K562 (cell line): ENCODE measurements around the gene RXYLT1. TPM values are rescaled to one million over a fixed set of nuclear protein-coding genes. Genes with fewer than 3 reads are reported as not detected.

Experiments used
- BRF1 ChIP-seq: IDR thresholded peaks from 3 replicates; pipeline ENCODE4 v1.6.1; 2011; ENCODE audit warnings: borderline replicate concordance, mild to moderate bottlenecking; ENCODE audit not compliant: insufficient read length; ENCODE audit errors: extremely low read depth
- ETV6 ChIP-seq, 3 experiments: fragments of 150-350 bp in 1 of 3; sonication (generic) in 1 of 3; formaldehyde crosslinking in 1 of 3; IDR thresholded peaks; 2 replicates each; pipeline versions ENCODE4 v1.6.1 to v1.8.0; 2014 to 2022; ENCODE audit warnings: borderline replicate concordance in 2 of 3, low read depth in 2 of 3, antibody characterized with exemption in 1 of 3, low read length in 1 of 3, mild to moderate bottlenecking in 1 of 3, missing genetic modification reagents in 1 of 3
- FOXK1 ChIP-seq: sonication (generic); formaldehyde crosslinking; IDR thresholded peaks from 2 replicates; pipeline ENCODE4 v1.8.0; 2022; ENCODE audit warnings: missing genetic modification reagents, mild to moderate bottlenecking, borderline replicate concordance
- GTF2E2 ChIP-seq: fragments of 200-800 bp; sonication (Bioruptor generic); IDR thresholded peaks from 2 replicates; pipeline ENCODE4 v1.6.1; 2016; ENCODE audit warnings: missing genetic modification characterization, missing compliant biosample characterization
- NFATC3 ChIP-seq: fragments of 450-650 bp; IDR thresholded peaks from 2 replicates; pipeline ENCODE4 v1.6.1; 2017; ENCODE audit warnings: mild to moderate bottlenecking
- RAD21 ChIP-seq, 2 experiments: fragments of 250-450 bp in 1 of 2; fragments of 450-650 bp in 1 of 2; sonication (Bioruptor Pico) in 1 of 2; formaldehyde crosslinking in 1 of 2; IDR thresholded peaks in 1 of 2; conservative IDR thresholded peaks in 1 of 2; 2 replicates each; pipeline versions ENCODE4 v1.4.0 to v1.8.0; 2020 to 2022; ENCODE audit warnings: mild to moderate bottlenecking in 2 of 2, moderate library complexity in 1 of 2
- SMAD3 ChIP-seq: fragments of 450-650 bp; formaldehyde crosslinking; conservative IDR thresholded peaks from 2 replicates; pipeline ENCODE4 v1.4.0; 2020; ENCODE audit warnings: mild to moderate bottlenecking
- ZNF232 ChIP-seq: sonication (generic); formaldehyde crosslinking; IDR thresholded peaks from 2 replicates; pipeline ENCODE4 v1.8.0; 2022; ENCODE audit warnings: mild to moderate bottlenecking, missing genetic modification reagents
- ZNF324 ChIP-seq: fragments of 250-450 bp; sonication (Bioruptor Pico); IDR thresholded peaks from 2 replicates; pipeline ENCODE4 v1.4.0; 2020; ENCODE audit warnings: mild to moderate bottlenecking
- ZNF444 ChIP-seq: fragments of 250-450 bp; sonication (Bioruptor Pico); IDR thresholded peaks from 2 replicates; pipeline ENCODE4 v1.4.0; 2020; ENCODE audit warnings: mild to moderate bottlenecking, moderate library complexity
- polyA plus RNA-seq, 8 experiments: library from polyadenylated mRNA; depleted of rRNA in 4 of 8; stranded (reverse) in 5 of 8; unstranded in 3 of 8; fragments of >200 nt; fragmentation: Nextera tagmentation in 2 of 8; fragmentation: Illumina TruSeq in 1 of 8; extraction: Ambion mirVana in 2 of 8; extraction: Trizol in 1 of 8; gene quantifications; 2 replicates each; pipeline versions ENCODE4 v1.2.1 to v1.2.3, GENCODE V29; 2011 to 2014; ENCODE audit warnings: inconsistent platforms in 1 of 8, missing spikeins in 1 of 8
- total RNA-seq, 7 experiments: library from RNA; depleted of rRNA in 6 of 7; stranded (reverse); fragments of >200 nt in 6 of 7; fragmentation: Illumina TruSeq in 2 of 7; extraction: Trizol in 2 of 7; gene quantifications; 2 replicates each; pipeline versions ENCODE4 v1.2.1 to v1.2.3, GENCODE V29; 2011 to 2021; ENCODE audit warnings: low replicate concordance in 1 of 7
- TF ChIP-seq, protein P1 (sequence below): sonication (generic); formaldehyde crosslinking; IDR thresholded peaks from 2 replicates; pipeline ENCODE4 v1.8.1; 2022; ENCODE audit warnings: missing genetic modification reagents
- TF ChIP-seq, protein P2 (sequence below): fragments of 200-600 bp; sonication (generic); IDR thresholded peaks from one replicate; pipeline ENCODE4 v1.6.1; 2012; ENCODE audit warnings: mild to moderate bottlenecking, low read depth, low read length, inconsistent platforms
- TF ChIP-seq, protein P3 (sequence below): fragments of 250-450 bp; sonication (Bioruptor Pico); IDR thresholded peaks from 2 replicates; pipeline ENCODE4 v1.4.0; 2020; ENCODE audit warnings: borderline replicate concordance

The RXYLT1 gene
- total and polyA plus RNA-seq, 9 of the 15 experiments (the other 6 are each of a cell fraction or from before 2014, with no cell fraction given) = 6.7 to 26.5 (median 20.9) TPM

DNA sequence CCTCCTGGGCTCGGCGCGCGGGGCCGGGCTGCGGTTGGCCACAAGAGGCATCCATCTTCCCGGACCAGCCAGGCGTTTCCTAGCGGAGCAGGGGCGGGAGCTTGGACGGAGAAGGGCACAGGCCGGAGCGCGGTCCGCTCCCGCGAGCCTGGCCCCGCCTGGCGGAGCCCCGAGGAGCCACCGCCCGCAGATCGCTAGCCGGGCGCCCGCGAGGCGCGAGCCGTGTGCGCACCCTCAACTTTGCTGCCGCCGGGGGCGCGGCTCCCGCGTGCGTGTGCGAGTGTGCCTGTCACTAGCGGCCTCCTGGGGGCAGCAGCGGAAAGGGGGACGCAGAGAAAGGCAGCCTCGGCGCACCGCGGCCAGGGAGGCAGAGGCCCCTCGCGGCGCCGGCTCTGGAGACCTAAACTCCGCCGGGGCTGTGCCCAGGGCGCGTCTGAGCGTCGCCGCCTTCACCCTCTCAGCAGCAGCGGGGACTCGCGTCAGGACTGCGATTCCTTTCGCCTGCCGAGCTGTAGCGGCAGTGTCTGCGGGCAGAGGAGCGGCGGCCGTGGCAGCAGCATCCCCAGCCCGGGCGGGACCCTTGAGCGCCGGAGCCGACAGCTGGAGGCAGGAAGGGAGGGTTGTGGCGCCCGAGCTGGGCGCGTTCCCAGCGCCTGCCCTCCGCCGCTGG is 64.1 kb downstream of the RXYLT1 start (continued):
- TF ChIP-seq RAD21 (CRISPR knock-in tag; conservative IDR thresholded peaks at IDR 0.05 in 1 of 2, IDR thresholded peaks at IDR 0.05 in 1 of 2) (peak; percentile 71 to 86), SMAD3 (no peak), NFATC3 (no peak), ZNF444 (CRISPR knock-in tag) (no peak), FOXK1 (no peak), GTF2E2 (tag) (no peak), ZNF232 (no peak), ETV6 (IDR thresholded peaks at IDR 0.05; ENCODE audit: borderline replicate concordance in 1 of 2, low read depth in 2 of 2, low read length in 1 of 2) (no peak), ETV6 (CRISPR knock-in tag; IDR thresholded peaks at IDR 0.05; ENCODE audit: borderline replicate concordance) (no peak), ZNF324 (CRISPR knock-in tag) (no peak), BRF1 (no peak)
- TF ChIP-seq, protein P1, sequence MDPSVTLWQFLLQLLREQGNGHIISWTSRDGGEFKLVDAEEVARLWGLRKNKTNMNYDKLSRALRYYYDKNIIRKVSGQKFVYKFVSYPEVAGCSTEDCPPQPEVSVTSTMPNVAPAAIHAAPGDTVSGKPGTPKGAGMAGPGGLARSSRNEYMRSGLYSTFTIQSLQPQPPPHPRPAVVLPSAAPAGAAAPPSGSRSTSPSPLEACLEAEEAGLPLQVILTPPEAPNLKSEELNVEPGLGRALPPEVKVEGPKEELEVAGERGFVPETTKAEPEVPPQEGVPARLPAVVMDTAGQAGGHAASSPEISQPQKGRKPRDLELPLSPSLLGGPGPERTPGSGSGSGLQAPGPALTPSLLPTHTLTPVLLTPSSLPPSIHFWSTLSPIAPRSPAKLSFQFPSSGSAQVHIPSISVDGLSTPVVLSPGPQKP (CRISPR knock-in tag) = no peak
- TF ChIP-seq, protein P2, sequence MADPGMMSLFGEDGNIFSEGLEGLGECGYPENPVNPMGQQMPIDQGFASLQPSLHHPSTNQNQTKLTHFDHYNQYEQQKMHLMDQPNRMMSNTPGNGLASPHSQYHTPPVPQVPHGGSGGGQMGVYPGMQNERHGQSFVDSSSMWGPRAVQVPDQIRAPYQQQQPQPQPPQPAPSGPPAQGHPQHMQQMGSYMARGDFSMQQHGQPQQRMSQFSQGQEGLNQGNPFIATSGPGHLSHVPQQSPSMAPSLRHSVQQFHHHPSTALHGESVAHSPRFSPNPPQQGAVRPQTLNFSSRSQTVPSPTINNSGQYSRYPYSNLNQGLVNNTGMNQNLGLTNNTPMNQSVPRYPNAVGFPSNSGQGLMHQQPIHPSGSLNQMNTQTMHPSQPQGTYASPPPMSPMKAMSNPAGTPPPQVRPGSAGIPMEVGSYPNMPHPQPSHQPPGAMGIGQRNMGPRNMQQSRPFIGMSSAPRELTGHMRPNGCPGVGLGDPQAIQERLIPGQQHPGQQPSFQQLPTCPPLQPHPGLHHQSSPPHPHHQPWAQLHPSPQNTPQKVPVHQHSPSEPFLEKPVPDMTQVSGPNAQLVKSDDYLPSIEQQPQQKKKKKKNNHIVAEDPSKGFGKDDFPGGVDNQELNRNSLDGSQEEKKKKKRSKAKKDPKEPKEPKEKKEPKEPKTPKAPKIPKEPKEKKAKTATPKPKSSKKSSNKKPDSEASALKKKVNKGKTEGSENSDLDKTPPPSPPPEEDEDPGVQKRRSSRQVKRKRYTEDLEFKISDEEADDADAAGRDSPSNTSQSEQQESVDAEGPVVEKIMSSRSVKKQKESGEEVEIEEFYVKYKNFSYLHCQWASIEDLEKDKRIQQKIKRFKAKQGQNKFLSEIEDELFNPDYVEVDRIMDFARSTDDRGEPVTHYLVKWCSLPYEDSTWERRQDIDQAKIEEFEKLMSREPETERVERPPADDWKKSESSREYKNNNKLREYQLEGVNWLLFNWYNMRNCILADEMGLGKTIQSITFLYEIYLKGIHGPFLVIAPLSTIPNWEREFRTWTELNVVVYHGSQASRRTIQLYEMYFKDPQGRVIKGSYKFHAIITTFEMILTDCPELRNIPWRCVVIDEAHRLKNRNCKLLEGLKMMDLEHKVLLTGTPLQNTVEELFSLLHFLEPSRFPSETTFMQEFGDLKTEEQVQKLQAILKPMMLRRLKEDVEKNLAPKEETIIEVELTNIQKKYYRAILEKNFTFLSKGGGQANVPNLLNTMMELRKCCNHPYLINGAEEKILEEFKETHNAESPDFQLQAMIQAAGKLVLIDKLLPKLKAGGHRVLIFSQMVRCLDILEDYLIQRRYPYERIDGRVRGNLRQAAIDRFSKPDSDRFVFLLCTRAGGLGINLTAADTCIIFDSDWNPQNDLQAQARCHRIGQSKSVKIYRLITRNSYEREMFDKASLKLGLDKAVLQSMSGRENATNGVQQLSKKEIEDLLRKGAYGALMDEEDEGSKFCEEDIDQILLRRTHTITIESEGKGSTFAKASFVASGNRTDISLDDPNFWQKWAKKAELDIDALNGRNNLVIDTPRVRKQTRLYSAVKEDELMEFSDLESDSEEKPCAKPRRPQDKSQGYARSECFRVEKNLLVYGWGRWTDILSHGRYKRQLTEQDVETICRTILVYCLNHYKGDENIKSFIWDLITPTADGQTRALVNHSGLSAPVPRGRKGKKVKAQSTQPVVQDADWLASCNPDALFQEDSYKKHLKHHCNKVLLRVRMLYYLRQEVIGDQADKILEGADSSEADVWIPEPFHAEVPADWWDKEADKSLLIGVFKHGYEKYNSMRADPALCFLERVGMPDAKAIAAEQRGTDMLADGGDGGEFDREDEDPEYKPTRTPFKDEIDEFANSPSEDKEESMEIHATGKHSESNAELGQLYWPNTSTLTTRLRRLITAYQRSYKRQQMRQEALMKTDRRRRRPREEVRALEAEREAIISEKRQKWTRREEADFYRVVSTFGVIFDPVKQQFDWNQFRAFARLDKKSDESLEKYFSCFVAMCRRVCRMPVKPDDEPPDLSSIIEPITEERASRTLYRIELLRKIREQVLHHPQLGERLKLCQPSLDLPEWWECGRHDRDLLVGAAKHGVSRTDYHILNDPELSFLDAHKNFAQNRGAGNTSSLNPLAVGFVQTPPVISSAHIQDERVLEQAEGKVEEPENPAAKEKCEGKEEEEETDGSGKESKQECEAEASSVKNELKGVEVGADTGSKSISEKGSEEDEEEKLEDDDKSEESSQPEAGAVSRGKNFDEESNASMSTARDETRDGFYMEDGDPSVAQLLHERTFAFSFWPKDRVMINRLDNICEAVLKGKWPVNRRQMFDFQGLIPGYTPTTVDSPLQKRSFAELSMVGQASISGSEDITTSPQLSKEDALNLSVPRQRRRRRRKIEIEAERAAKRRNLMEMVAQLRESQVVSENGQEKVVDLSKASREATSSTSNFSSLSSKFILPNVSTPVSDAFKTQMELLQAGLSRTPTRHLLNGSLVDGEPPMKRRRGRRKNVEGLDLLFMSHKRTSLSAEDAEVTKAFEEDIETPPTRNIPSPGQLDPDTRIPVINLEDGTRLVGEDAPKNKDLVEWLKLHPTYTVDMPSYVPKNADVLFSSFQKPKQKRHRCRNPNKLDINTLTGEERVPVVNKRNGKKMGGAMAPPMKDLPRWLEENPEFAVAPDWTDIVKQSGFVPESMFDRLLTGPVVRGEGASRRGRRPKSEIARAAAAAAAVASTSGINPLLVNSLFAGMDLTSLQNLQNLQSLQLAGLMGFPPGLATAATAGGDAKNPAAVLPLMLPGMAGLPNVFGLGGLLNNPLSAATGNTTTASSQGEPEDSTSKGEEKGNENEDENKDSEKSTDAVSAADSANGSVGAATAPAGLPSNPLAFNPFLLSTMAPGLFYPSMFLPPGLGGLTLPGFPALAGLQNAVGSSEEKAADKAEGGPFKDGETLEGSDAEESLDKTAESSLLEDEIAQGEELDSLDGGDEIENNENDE = no peak
- TF ChIP-seq, protein P3, sequence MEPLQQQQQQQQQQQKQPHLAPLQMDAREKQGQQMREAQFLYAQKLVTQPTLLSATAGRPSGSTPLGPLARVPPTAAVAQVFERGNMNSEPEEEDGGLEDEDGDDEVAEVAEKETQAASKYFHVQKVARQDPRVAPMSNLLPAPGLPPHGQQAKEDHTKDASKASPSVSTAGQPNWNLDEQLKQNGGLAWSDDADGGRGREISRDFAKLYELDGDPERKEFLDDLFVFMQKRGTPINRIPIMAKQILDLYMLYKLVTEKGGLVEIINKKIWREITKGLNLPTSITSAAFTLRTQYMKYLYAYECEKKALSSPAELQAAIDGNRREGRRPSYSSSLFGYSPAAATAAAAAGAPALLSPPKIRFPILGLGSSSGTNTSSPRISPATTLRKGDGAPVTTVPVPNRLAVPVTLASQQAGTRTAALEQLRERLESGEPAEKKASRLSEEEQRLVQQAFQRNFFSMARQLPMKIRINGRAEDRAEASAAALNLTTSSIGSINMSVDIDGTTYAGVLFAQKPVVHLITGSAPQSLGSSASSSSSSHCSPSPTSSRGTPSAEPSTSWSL (CRISPR knock-in tag) = no peak
